ENCODE results near the gene IDI1.

GRCh38 chr10:1006573-1006972 is 42.3 kb downstream of the IDI1 start:
- TF ChIP-seq CTCF (IDR thresholded peaks at IDR 0.05; ENCODE audit: insufficient read depth, low read length) (no peak), POLR2AphosphoS5 (IDR thresholded peaks at IDR 0.05; ENCODE audit: low read depth) (no peak), REST (IDR thresholded peaks at IDR 0.05; ENCODE audit: insufficient replicate concordance, low read depth) (no peak)

All from HL-60 (cell line).